HCT116 (cell line): Measurements from ENCODE around the gene PRKCA. TPM values are rescaled to one million over a fixed set of nuclear protein-coding genes. Genes with fewer than 3 reads are reported as not detected.

Experiments used
- ATAC-seq: fragments of 200-7000 bp; cut with Tn5 transposase; 2 replicates; pipeline ENCODE4 v1.9.1; 2020; ENCODE audit warnings: mild to moderate bottlenecking, moderate library complexity
- BruUV-seq: library from RNA; stranded (reverse); fragments of 400-500 nt; replicated peaks from 2 replicates; lab custom pipeline; 2021; lab: Mats Ljungman, UMichigan
- CTCF ChIA-PET: fragments of 300-600 bp; sonication (Branson Sonifier 250); formaldehyde crosslinking; loops from one replicate; lab custom pipeline; 2021; ENCODE audit warnings: antibody characterized with exemption; lab: Charles Lee
- POLR2A ChIA-PET: fragments of 300-600, 350-600 bp; sonication (Branson Sonifier 250); formaldehyde crosslinking; loops from one replicate; lab custom pipeline; 2021; ENCODE audit warnings: antibody characterized with exemption; lab: Charles Lee
- RAD21 ChIA-PET, 2 experiments: fragments of 300-600 bp; sonication (Branson Sonifier 250); formaldehyde crosslinking; loops; one replicate each; lab custom pipeline; 2023; ENCODE audit warnings: low total read pairs in 2 of 2; ENCODE audit not compliant: uncharacterized antibody in 2 of 2, unreplicated experiment in 2 of 2, low non-redundant PET in 1 of 2; lab: Charles Lee
- DNase-seq: peaks from one replicate; pipeline ENCODE4 v3.0.0-alpha.2; 2010; ENCODE audit warnings: low read depth, low spot score
- H2AFZ ChIP-seq: fragments of 200-600 bp; shearing (Covaris generic), sonication (generic); 2 replicates; pipeline ENCODE4 v1.6.1; 2017; ENCODE audit warnings: low read depth, mixed run types, mixed read lengths, antibody characterized with exemption, low read length; ENCODE audit not compliant: poor library complexity, severe bottlenecking
- H3K27ac ChIP-seq: 2 replicates; pipeline ENCODE4 v1.5.1; 2012; ENCODE audit warnings: low read depth, low read length
- H3K27me3 ChIP-seq: fragments of 200-600 bp; sonication (generic); 2 replicates; pipeline ENCODE4 v1.6.1; 2016; ENCODE audit warnings: mixed run types, low read length, mixed read lengths; ENCODE audit not compliant: insufficient read depth
- H3K36me3 ChIP-seq, 2 experiments: fragments of 200-500 bp in 1 of 2; fragments of 200-600 bp in 1 of 2; sonication (Bioruptor generic) in 1 of 2; sonication (generic) in 1 of 2; 2 replicates each; pipeline versions ENCODE4 v1.5.1 to v1.6.1; 2014 to 2016; ENCODE audit warnings: low read length in 2 of 2, inconsistent platforms in 1 of 2, mixed read lengths in 1 of 2, mixed run types in 1 of 2; ENCODE audit not compliant: insufficient read depth in 2 of 2, control insufficient read depth in 1 of 2
- H3K4me1 ChIP-seq, 2 experiments: fragments of 200-600 bp in 1 of 2; sonication (generic) in 1 of 2; 2 replicates each; pipeline versions ENCODE4 v1.5.1 to v1.6.1; 2012 to 2017; ENCODE audit warnings: low read length in 2 of 2, inconsistent platforms in 1 of 2, mild to moderate bottlenecking in 1 of 2, mixed read lengths in 1 of 2, mixed run types in 1 of 2, moderate library complexity in 1 of 2; ENCODE audit not compliant: insufficient read depth in 2 of 2, control insufficient read depth in 1 of 2
- H3K4me2 ChIP-seq: fragments of 200-600 bp; sonication (generic); 2 replicates; pipeline ENCODE4 v1.6.1; 2017; ENCODE audit warnings: mixed run types, low read length, mixed read lengths
- H3K4me3 ChIP-seq, 2 experiments: fragments of 200-600 bp in 1 of 2; sonication (generic) in 1 of 2; replicated peaks in 1 of 2; 2 replicates each; pipeline ENCODE4 v1.5.1; 2011 to 2016; ENCODE audit warnings: low read length in 2 of 2, control low read depth in 1 of 2, low read depth in 1 of 2, mild to moderate bottlenecking in 1 of 2, mixed read lengths in 1 of 2, mixed run types in 1 of 2
- H3K79me2 ChIP-seq: fragments of 200-600 bp; sonication (generic); 2 replicates; pipeline ENCODE4 v1.6.1; 2017; ENCODE audit warnings: mild to moderate bottlenecking, mixed run types, low read length, moderate library complexity, mixed read lengths; ENCODE audit not compliant: insufficient read depth
- H3K9ac ChIP-seq: fragments of 200-600 bp; sonication (generic); 2 replicates; pipeline ENCODE4 v1.6.1; 2016; ENCODE audit warnings: low read length, mixed read lengths
- H3K9me2 ChIP-seq: fragments of 200-600 bp; sonication (generic), shearing (Covaris generic); 2 replicates; pipeline ENCODE4 v1.6.1; 2017; ENCODE audit warnings: mixed run types, mild to moderate bottlenecking, moderate library complexity; ENCODE audit not compliant: insufficient read depth
- H3K9me3 ChIP-seq, 2 experiments: fragments of 200-500 bp in 1 of 2; fragments of 200-600 bp in 1 of 2; sonication (Bioruptor generic) in 1 of 2; sonication (generic) in 1 of 2; 2 replicates each; pipeline ENCODE4 v1.6.1; 2014 to 2017; ENCODE audit warnings: low read length in 2 of 2, mixed read lengths in 2 of 2, inconsistent platforms in 1 of 2, low read depth in 1 of 2, mild to moderate bottlenecking in 1 of 2, mixed run types in 1 of 2, moderate library complexity in 1 of 2; ENCODE audit not compliant: control insufficient read depth in 1 of 2, insufficient read depth in 1 of 2
- H4K20me1 ChIP-seq: fragments of 200-600 bp; sonication (generic), shearing (Covaris generic); 2 replicates; pipeline ENCODE4 v1.6.1; 2017; ENCODE audit warnings: mixed run types, mild to moderate bottlenecking, moderate library complexity; ENCODE audit not compliant: insufficient read depth
- EGR1 ChIP-seq: IDR thresholded peaks from 2 replicates; pipeline ENCODE4 v1.6.1; 2012; ENCODE audit warnings: low read depth
- EZH2 ChIP-seq: fragments of 200-600 bp; sonication (generic); IDR thresholded peaks from 2 replicates; pipeline ENCODE4 v1.6.1; 2017; ENCODE audit warnings: antibody characterized with exemption, mixed run types
- EZH2phosphoT487 ChIP-seq: fragments of 200-600 bp; IDR thresholded peaks from 2 replicates; pipeline ENCODE4 v1.6.1; 2018; ENCODE audit warnings: antibody characterized with exemption, borderline replicate concordance
- FOSL1 ChIP-seq: IDR thresholded peaks from 2 replicates; pipeline ENCODE4 v1.6.1; 2012; ENCODE audit warnings: low read depth
- JUND ChIP-seq: IDR thresholded peaks from 2 replicates; pipeline ENCODE4 v1.6.1; 2012
- POLR2A ChIP-seq: IDR thresholded peaks from 2 replicates; pipeline ENCODE4 v1.7.0; 2011; ENCODE audit warnings: borderline replicate concordance; ENCODE audit not compliant: insufficient read depth, insufficient read length; ENCODE audit errors: extremely low read depth
- POLR2AphosphoS5 ChIP-seq: IDR thresholded peaks from 2 replicates; pipeline ENCODE4 v1.6.1; 2011; ENCODE audit warnings: mild to moderate bottlenecking, low read depth, low read length, moderate library complexity
- RAD21 ChIP-seq: IDR thresholded peaks from 2 replicates; pipeline ENCODE4 v1.6.1; 2012; ENCODE audit warnings: low read depth, mild to moderate bottlenecking
- SP1 ChIP-seq: IDR thresholded peaks from 2 replicates; pipeline ENCODE4 v1.6.1; 2012; ENCODE audit warnings: low read depth
- ZNF274 ChIP-seq: fragments of 200-500 bp; sonication (Bioruptor generic); IDR thresholded peaks from 2 replicates; pipeline ENCODE4 v1.6.1; 2014; ENCODE audit warnings: mild to moderate bottlenecking, low read depth, low read length, inconsistent platforms
- intact Hi-C: fragments of 100-400 bp; cut with micrococcal nuclease; formaldehyde crosslinking; loops from 2 replicates; pipeline ENCODE4 v1.10.0; 2022
- total RNA-seq: library from RNA; stranded (reverse); gene quantifications from one replicate; pipeline ENCODE4 v1.2.1, GENCODE V29; 2021; ENCODE audit not compliant: unreplicated experiment

Gene PRKCA
- total RNA-seq, 1 experiment from 2014 or later, result 18.8 TPM

DNA sequence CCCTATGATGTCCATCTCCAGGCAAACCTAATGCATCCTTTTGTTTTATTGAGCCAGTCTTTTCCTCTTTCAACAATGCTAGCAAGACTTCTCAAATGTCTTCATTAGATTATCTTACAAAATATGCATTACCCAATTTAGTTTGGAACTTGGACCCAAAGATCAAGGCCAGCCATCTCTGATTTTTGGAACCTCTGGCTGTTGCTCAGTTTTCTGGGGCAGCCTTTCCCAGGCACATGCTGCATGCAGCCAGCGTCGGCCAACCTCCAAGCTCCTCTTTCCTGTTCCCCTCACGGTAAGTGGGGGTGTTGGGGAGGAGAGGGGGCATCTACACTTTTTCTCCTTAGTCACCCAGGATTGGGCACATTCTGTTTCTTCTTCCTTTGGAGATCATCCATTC lies 189.3 kb downstream of the PRKCA start:
- intact Hi-C loops, result no loop called here
- Histone ChIP-seq H3K27me3 (no peaks in the 10 kb centered on the region; the same call in 1 of the 2 replicates), H4K20me1 (no peaks in the 10 kb centered on the region), H3K4me1 (peaks cover 23 to 30% of the 10 kb centered on the region in 2 experiments), H3K9me2 (no peaks in the 10 kb centered on the region), H3K9me3 (no peaks in the 10 kb centered on the region), H3K4me3 (no peak overlapping the region), H3K79me2 (no peaks in the 10 kb centered on the region), H3K27ac (no peak overlapping the region), H3K36me3 (no peaks in the 10 kb centered on the region), H2AFZ (no peak overlapping the region), H3K9ac (no peak overlapping the region), H3K4me2 (no peak overlapping the region)
- CTCF ChIA-PET, result no interaction called here
- RAD21 ChIA-PET, result no interaction called here
- TF ChIP-seq EGR1, result no peak
- TF ChIP-seq POLR2A, result no peak
- TF ChIP-seq POLR2AphosphoS5, result no peak
- TF ChIP-seq FOSL1, result no peak
- no peak for TF ChIP-seq EZH2
- TF ChIP-seq EZH2phosphoT487, result no peak
- TF ChIP-seq SP1, result no peak
- TF ChIP-seq JUND, result no peak
- ATAC-seq, result no peak
- no TSS peak for BruUV-seq
- DNase-seq, result no peak
- POLR2A ChIA-PET, result no interaction called here

GRCh38 chr17:66492080-66492479 lies 189.7 kb downstream of the PRKCA start:
- RAD21 ChIA-PET, result no interaction called here
- CTCF ChIA-PET, result no interaction called here
- POLR2A ChIA-PET, result no interaction called here

More at GRCh38 chr17:66492080-66492479, 189.7 kb downstream of the PRKCA start:
- H3K9ac ChIP-seq, result no peak overlapping the region
- TF ChIP-seq RAD21 (no peak), ZNF274 (no peak), FOSL1 (no peak)
- H3K9me3 ChIP-seq, result no peaks in the 10 kb centered on the region
- intact Hi-C loops, result no loop called here
- peaks cover 23 to 30% of the 10 kb centered on the region in 2 experiments for H3K4me1 ChIP-seq
- H3K9me2 ChIP-seq, result no peaks in the 10 kb centered on the region
- ATAC-seq (no peak), DNase-seq (no peak)
- no peaks in the 10 kb centered on the region for H3K79me2 ChIP-seq
- BruUV-seq, result no TSS peak
- no peaks in the 10 kb centered on the region; the same call in 1 of the 2 replicates for H3K27me3 ChIP-seq
- H3K36me3 ChIP-seq, result no peaks in the 10 kb centered on the region
- H4K20me1 ChIP-seq, result no peaks in the 10 kb centered on the region
- H3K27ac ChIP-seq, result no peak overlapping the region
- peak overlapping the region; percentile 69; the same call in 1 of the 2 replicates for H3K4me2 ChIP-seq
- H3K4me3 ChIP-seq, result no peak overlapping the region
- no peak overlapping the region for H2AFZ ChIP-seq
